Measurements from ENCODE around the gene FAM117B. TPM values are rescaled to one million over a fixed set of nuclear protein-coding genes. Genes with fewer than 3 reads are reported as not detected.

The FAM117B gene
- polyA plus RNA-seq, 1 experiment: 2.2 TPM

- POLR2A ChIA-PET: no interaction called here
- H3K27me3 ChIP-seq (ENCODE audit: control insufficient read depth, insufficient read depth, low read length): no peaks in the 10 kb centered on the region
- CTCF ChIA-PET: interaction anchor here (2.5 kb wide), 1 partner anchor 21 kb away, joined by 8 read pairs; no protein-coding TSS in a partner anchor
Measured at GRCh38 chr2:202609381-202610145, 25.2 kb upstream of the FAM117B start.

GRCh38 chr2:202610380-202610779 lies 24.4 kb upstream of the FAM117B start:
- Histone ChIP-seq H3K27me3 (ENCODE audit: control insufficient read depth, insufficient read depth, low read length) (no peaks in the 10 kb centered on the region), H3K4me3 (ENCODE audit: low read depth, low read length) (no peak overlapping the region), H3K27ac (ENCODE audit: low read depth, low read length) (no peak overlapping the region), H3K9me3 (ENCODE audit: control insufficient read depth, insufficient read depth, low read length) (no peaks in the 10 kb centered on the region)
- TF ChIP-seq, protein P1, sequence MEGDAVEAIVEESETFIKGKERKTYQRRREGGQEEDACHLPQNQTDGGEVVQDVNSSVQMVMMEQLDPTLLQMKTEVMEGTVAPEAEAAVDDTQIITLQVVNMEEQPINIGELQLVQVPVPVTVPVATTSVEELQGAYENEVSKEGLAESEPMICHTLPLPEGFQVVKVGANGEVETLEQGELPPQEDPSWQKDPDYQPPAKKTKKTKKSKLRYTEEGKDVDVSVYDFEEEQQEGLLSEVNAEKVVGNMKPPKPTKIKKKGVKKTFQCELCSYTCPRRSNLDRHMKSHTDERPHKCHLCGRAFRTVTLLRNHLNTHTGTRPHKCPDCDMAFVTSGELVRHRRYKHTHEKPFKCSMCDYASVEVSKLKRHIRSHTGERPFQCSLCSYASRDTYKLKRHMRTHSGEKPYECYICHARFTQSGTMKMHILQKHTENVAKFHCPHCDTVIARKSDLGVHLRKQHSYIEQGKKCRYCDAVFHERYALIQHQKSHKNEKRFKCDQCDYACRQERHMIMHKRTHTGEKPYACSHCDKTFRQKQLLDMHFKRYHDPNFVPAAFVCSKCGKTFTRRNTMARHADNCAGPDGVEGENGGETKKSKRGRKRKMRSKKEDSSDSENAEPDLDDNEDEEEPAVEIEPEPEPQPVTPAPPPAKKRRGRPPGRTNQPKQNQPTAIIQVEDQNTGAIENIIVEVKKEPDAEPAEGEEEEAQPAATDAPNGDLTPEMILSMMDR (IDR thresholded peaks at IDR 0.05; ENCODE audit: low read depth, low read length): no peak
- DNase-seq (ENCODE audit: low read depth, low spot score): no peak
- ChIA-PET POLR2A (no interaction called here), CTCF (interaction anchor here (0.5 to 2.5 kb wide), 2 partner anchors 11 to 22 kb away, joined by 3 to 8 read pairs; no protein-coding TSS in a partner anchor)

More at GRCh38 chr2:202609381-202610145, 25.2 kb upstream of the FAM117B start:
- no peak overlapping the region for H3K4me3 ChIP-seq (ENCODE audit: low read depth, low read length)
- no peaks in the 10 kb centered on the region for H3K9me3 ChIP-seq (ENCODE audit: control insufficient read depth, insufficient read depth, low read length)
- TF ChIP-seq, protein P1 (IDR thresholded peaks at IDR 0.05; ENCODE audit: low read depth, low read length): no peak
- no peak overlapping the region for H3K27ac ChIP-seq (ENCODE audit: low read depth, low read length)
- no peak for DNase-seq (ENCODE audit: low read depth, low spot score)

- POLR2A ChIA-PET: no interaction called here
- DNase-seq (ENCODE audit: low read depth, low spot score): no peak
- no peak overlapping the region for H3K27ac ChIP-seq (ENCODE audit: low read depth, low read length)
- no peak overlapping the region for H3K4me3 ChIP-seq (ENCODE audit: low read depth, low read length)
- CTCF ChIA-PET: interaction anchor here (0.7 kb wide), 1 partner anchor 219 kb away, joined by 3 read pairs; no protein-coding TSS in a partner anchor
- TF ChIP-seq, protein P1 (IDR thresholded peaks at IDR 0.05; ENCODE audit: low read depth, low read length): no peak
- no peaks in the 10 kb centered on the region for H3K9me3 ChIP-seq (ENCODE audit: control insufficient read depth, insufficient read depth, low read length)
- no peaks in the 10 kb centered on the region for H3K27me3 ChIP-seq (ENCODE audit: control insufficient read depth, insufficient read depth, low read length)
Measured at GRCh38 chr2:202612145-202612544, 22.6 kb upstream of the FAM117B start.

GRCh38 chr2:202613479-202613878 lies 21.3 kb upstream of the FAM117B start:
- Histone ChIP-seq H3K4me3 (ENCODE audit: low read depth, low read length) (no peak overlapping the region), H3K9me3 (ENCODE audit: control insufficient read depth, insufficient read depth, low read length) (no peaks in the 10 kb centered on the region), H3K27ac (ENCODE audit: low read depth, low read length) (no peak overlapping the region), H3K27me3 (ENCODE audit: control insufficient read depth, insufficient read depth, low read length) (no peaks in the 10 kb centered on the region)
- DNase-seq (ENCODE audit: low read depth, low spot score): no peak
- ChIA-PET POLR2A (no interaction called here), CTCF (no interaction called here)
- TF ChIP-seq, protein P1 (IDR thresholded peaks at IDR 0.05; ENCODE audit: low read depth, low read length): no peak

GRCh38 chr2:202624133-202624532 lies 10.6 kb upstream of the FAM117B start:
- Histone ChIP-seq H3K4me3 (ENCODE audit: low read depth, low read length) (no peak overlapping the region), H3K27ac (ENCODE audit: low read depth, low read length) (no peak overlapping the region), H3K27me3 (ENCODE audit: control insufficient read depth, insufficient read depth, low read length) (no peaks in the 10 kb centered on the region), H3K9me3 (ENCODE audit: control insufficient read depth, insufficient read depth, low read length) (no peaks in the 10 kb centered on the region)
- TF ChIP-seq, protein P1 (IDR thresholded peaks at IDR 0.05; ENCODE audit: low read depth, low read length): no peak
- CTCF ChIA-PET: no interaction called here
- no peak for DNase-seq (ENCODE audit: low read depth, low spot score)
- POLR2A ChIA-PET: no interaction called here
